Osteocyte (in vitro differentiated cells): ENCODE results near the gene RAP1A. TPM values are rescaled to one million over a fixed set of nuclear protein-coding genes. Genes with fewer than 3 reads are reported as not detected.

Source experiments
- DNase-seq: peaks from one replicate; pipeline ENCODE4 v3.0.0; 2021; ENCODE audit warnings: mixed read lengths; ENCODE audit not compliant: unreplicated experiment; ENCODE audit errors: extremely low spot score
- H3K27ac Mint-ChIP-seq: one replicate; pipeline ENCODE4 v1.8.0; 2021; ENCODE audit warnings: mild to moderate bottlenecking, mixed read lengths; ENCODE audit not compliant: unreplicated experiment
- H3K27me3 Mint-ChIP-seq: one replicate; pipeline ENCODE4 v1.8.0; 2021; ENCODE audit warnings: mixed read lengths; ENCODE audit not compliant: unreplicated experiment
- H3K36me3 Mint-ChIP-seq: one replicate; pipeline ENCODE4 v1.8.0; 2021; ENCODE audit warnings: mixed read lengths; ENCODE audit not compliant: unreplicated experiment
- H3K4me1 Mint-ChIP-seq: one replicate; pipeline ENCODE4 v1.8.0; 2021; ENCODE audit warnings: mixed read lengths; ENCODE audit not compliant: unreplicated experiment
- H3K4me3 Mint-ChIP-seq: one replicate; pipeline ENCODE4 v1.8.0; 2021; ENCODE audit warnings: mild to moderate bottlenecking, moderate library complexity, mixed read lengths; ENCODE audit not compliant: unreplicated experiment
- H3K9me3 Mint-ChIP-seq: one replicate; pipeline ENCODE4 v1.8.0; 2021; ENCODE audit warnings: mixed read lengths; ENCODE audit not compliant: unreplicated experiment
- CTCF ChIP-seq: fragments of 200-600 bp; sonication (generic); IDR thresholded peaks from 2 replicates; pipeline ENCODE4 v1.5.0; 2021; ENCODE audit warnings: antibody characterized with exemption, mild to moderate bottlenecking, moderate library complexity
- total RNA-seq: library from RNA; stranded (reverse); gene quantifications from 2 replicates; pipeline ENCODE4 v1.2.1, GENCODE V29; 2021

The RAP1A gene
- total RNA-seq, 1 donor from 2014 or later = 48.3 TPM

- H3K4me1 Mint-ChIP-seq = peaks cover 6% of the 10 kb centered on the region
These were observed 30.1 kb downstream of the RAP1A start for GRCh38 chr1:111649648-111650047.

GRCh38 chr1:111653709-111654108, 34.1 kb downstream of the RAP1A start:
- H3K27me3 Mint-ChIP-seq = no peaks in the 10 kb centered on the region
- H3K27ac Mint-ChIP-seq = no peak overlapping the region
- no peak for TF ChIP-seq CTCF
- no peaks in the 10 kb centered on the region for H3K9me3 Mint-ChIP-seq
- peaks cover 14% of the 10 kb centered on the region for H3K4me1 Mint-ChIP-seq
- H3K36me3 Mint-ChIP-seq = peaks cover 5% of the 10 kb centered on the region
- H3K4me3 Mint-ChIP-seq = no peak overlapping the region
- DNase-seq = no peak

More at GRCh38 chr1:111649648-111650047, 30.1 kb downstream of the RAP1A start:
- H3K4me3 Mint-ChIP-seq = no peak overlapping the region
- H3K9me3 Mint-ChIP-seq = no peaks in the 10 kb centered on the region
- H3K36me3 Mint-ChIP-seq = peaks cover 5% of the 10 kb centered on the region
- TF ChIP-seq CTCF = no peak
- H3K27me3 Mint-ChIP-seq = no peaks in the 10 kb centered on the region
- DNase-seq = no peak
- H3K27ac Mint-ChIP-seq = no peak overlapping the region

DNA sequence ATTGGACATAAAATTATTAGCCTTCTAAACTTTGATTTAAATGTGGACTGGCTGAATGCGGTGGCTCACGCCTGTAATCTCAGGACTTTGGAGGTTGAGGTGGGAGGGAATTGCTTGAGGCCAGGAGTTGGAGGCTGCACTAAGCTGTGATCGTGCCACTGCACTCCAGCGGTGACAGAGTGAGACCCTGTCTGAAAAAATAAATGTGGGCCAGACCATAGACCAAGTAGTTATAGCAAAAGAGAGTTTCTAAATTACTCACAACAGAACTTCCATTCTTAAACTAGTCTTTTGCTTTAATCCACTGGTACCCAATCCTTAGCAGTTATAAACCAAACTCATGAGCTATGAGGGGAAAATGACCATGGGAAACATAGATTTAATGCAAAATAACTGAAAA, 35.2 kb downstream of the RAP1A start:
- no peak for TF ChIP-seq CTCF

DNA sequence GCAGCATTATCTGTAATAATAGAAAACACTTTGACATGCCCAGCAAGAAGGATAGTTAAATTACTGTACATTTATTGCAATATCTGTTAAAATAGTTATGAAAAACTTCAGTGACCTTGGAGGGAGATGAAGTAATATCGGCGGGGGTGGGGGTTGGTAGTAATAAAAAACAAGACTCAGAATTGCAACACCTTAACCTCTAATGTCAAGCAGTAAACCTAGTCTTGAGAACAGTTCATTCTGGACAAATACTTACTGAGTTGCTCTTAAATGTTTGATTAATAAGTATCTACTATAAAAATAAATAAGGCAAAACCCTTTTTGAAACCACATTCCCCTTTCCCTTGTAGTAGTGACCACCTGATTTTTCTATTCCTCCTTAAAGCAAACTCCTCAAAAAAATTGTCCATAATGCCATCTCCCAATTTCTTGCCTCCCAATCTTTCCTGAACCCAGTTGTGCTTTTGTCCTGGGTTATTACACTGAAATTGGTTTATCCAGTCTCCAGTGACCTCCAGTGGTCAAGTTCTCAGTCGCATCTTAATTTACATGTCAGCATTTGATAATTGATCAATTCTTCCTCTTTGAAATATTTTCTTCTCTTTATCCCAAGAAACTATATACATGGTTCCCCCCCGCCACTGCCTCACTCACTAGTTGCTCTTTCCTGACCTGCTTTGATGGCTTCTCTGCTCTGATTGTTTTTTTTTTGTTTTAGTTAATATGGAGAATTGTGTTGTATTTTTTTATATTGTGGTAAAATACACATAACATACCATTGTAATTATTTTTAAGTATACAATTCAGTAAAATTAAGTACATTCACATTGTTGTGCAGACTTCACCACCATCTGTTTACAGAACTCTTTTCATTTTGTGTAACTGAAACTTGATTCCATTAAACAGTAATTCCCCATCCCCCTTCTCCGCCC, 36.8 kb downstream of the RAP1A start:
- Mint-ChIP-seq H3K27ac (no peak overlapping the region), H3K36me3 (no peaks in the 10 kb centered on the region), H3K27me3 (no peaks in the 10 kb centered on the region), H3K4me1 (peaks cover 14% of the 10 kb centered on the region), H3K9me3 (no peaks in the 10 kb centered on the region), H3K4me3 (no peak overlapping the region)
- TF ChIP-seq CTCF = peak; percentile 58
- no peak for DNase-seq

More for the DNA sequence above, 35.2 kb downstream of the RAP1A start:
- H3K9me3 Mint-ChIP-seq = no peaks in the 10 kb centered on the region
- H3K4me1 Mint-ChIP-seq = peaks cover 14% of the 10 kb centered on the region
- no peaks in the 10 kb centered on the region for H3K27me3 Mint-ChIP-seq
- H3K4me3 Mint-ChIP-seq = no peak overlapping the region
- DNase-seq = no peak
- no peak overlapping the region for H3K27ac Mint-ChIP-seq
- H3K36me3 Mint-ChIP-seq = no peaks in the 10 kb centered on the region

DNA sequence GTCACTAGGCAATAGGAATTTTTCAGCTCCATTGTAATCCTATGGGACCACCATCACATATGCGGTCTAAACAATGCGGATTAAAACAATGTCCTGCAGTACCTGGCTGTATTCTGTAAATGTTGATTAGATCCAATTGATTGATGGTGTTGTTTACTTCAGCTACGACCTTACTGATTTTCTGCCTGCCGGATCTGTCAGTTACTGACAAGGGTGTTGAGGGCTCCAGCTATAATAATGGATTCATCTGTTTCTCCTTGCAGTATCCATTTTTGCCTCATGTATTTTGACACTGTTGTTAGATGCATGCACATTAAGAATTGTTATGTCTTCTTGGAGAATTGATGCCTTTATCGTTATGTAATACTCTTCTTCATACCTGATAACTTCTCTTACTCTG, 39.0 kb downstream of the RAP1A start:
- no peak for DNase-seq
- Mint-ChIP-seq H3K27ac (no peak overlapping the region), H3K27me3 (no peaks in the 10 kb centered on the region), H3K4me3 (no peak overlapping the region), H3K9me3 (no peaks in the 10 kb centered on the region), H3K4me1 (peaks cover 14% of the 10 kb centered on the region), H3K36me3 (no peaks in the 10 kb centered on the region)
- no peak for TF ChIP-seq CTCF
